GM21423 (cell line): Measurements from ENCODE around the gene TNXB.

ENCODE experiments used
- ATAC-seq: cut with Tn5 transposase; IDR thresholded peaks from one replicate; pipeline ENCODE4 v1.9.1; 2021; ENCODE audit warnings: mild to moderate bottlenecking, moderate library complexity; ENCODE audit not compliant: unreplicated experiment

TNXB gene, protein sequence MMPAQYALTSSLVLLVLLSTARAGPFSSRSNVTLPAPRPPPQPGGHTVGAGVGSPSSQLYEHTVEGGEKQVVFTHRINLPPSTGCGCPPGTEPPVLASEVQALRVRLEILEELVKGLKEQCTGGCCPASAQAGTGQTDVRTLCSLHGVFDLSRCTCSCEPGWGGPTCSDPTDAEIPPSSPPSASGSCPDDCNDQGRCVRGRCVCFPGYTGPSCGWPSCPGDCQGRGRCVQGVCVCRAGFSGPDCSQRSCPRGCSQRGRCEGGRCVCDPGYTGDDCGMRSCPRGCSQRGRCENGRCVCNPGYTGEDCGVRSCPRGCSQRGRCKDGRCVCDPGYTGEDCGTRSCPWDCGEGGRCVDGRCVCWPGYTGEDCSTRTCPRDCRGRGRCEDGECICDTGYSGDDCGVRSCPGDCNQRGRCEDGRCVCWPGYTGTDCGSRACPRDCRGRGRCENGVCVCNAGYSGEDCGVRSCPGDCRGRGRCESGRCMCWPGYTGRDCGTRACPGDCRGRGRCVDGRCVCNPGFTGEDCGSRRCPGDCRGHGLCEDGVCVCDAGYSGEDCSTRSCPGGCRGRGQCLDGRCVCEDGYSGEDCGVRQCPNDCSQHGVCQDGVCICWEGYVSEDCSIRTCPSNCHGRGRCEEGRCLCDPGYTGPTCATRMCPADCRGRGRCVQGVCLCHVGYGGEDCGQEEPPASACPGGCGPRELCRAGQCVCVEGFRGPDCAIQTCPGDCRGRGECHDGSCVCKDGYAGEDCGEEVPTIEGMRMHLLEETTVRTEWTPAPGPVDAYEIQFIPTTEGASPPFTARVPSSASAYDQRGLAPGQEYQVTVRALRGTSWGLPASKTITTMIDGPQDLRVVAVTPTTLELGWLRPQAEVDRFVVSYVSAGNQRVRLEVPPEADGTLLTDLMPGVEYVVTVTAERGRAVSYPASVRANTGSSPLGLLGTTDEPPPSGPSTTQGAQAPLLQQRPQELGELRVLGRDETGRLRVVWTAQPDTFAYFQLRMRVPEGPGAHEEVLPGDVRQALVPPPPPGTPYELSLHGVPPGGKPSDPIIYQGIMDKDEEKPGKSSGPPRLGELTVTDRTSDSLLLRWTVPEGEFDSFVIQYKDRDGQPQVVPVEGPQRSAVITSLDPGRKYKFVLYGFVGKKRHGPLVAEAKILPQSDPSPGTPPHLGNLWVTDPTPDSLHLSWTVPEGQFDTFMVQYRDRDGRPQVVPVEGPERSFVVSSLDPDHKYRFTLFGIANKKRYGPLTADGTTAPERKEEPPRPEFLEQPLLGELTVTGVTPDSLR (N-terminal part only)

DNA sequence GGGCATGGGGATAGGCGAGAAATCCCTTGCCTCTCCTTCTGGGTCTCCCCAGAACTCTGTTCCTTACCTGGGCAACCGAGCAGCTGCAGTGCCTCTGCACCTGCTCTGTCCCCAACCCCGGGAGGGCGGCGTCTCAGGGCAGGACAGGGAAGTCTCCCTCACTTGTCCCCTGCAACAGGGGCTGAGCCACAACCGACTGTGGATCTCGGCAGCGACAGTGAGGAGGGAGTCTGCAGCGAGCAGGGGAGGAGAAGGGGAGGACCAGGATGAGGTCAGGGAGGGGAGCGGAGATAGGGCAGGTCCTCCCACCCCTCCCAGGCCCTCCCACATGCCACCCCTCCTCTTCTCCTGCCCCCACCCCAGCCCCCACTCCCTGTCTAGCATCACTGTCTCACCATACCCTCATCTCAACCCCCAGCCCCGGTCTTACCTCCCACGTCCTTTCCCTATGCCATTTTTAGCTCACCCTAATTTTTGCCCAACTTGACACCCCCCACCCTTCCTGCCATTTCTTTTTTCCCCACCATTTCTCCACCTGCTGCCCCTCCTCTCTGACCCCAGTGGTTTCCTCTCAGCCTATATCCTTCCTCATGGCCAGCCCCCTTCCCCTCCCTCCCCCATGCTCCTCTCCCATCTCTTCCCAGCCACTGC is at the start of gene TNXB:
Gene TNXB (minus strand): TSS at position 225 of the 651 bp plus-strand sequence. CDS start 11,140 bp downstream, outside the sequence.
- no peak for ATAC-seq

DNA sequence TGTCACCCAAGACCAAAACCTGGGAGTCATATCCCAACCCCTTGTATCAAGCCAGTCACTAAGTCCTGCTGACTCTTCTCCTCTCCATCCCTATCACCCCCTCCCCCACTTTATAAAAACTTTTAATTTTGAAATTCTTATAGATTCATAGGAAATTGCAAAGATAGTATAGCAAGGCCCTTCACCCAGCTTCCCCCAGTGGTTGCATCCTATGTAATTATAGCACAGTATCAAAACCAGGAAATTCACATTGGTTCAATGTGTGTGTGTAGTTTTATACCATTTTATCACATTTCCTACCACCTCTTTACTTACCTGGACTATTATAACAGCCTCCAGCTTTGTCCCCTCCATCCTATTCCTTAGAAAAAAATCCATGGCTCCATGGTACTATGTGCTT is 48.9 kb upstream of the TNXB start:
- ATAC-seq, result no peak

DNA sequence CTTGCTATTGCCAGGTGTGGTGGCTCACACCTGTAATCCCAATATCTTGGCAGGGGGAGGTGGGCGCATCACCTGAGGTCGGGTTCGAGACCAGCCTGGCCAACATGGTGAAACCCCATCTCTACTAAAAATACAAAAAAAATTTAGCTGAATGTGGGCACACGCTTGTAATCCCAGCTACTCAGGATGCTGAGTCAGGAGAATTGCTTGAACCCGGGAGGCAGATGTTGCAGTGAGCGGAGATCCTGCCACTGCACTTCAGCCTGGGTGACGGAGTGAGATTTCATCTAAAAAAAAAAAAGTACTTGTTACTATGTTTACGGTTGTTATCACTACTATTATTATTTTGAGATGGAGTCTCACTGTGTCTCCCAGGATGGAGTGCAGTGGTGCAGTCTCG is 47.8 kb upstream of the TNXB start:
- ATAC-seq, result no peak

DNA sequence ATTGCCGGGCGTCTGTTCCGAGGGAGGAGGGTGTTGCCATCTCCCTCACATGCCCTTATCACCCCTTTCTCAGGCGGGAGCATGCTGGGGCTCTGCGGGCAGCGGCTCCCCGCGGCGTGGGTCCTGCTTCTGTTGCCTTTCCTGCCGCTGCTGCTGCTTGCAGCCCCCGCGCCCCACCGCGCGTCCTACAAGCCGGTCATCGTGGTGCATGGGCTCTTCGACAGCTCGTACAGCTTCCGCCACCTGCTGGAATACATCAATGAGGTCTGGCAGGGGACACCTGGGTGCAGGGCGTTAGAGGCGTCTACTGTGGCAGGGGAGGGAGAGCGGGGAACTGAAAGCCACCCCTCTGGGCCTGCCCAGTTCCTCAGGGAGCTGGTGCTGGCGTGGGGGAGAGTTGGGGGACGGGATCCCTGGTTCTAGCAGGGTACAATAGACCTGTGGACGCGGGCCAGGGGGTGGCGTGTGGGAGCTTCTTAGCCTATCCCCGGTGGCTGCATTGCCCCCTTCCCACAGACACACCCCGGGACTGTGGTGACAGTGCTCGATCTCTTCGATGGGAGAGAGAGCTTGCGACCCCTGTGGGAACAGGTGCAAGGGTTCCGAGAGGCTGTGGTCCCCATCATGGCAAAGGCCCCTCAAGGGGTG is 45.5 kb upstream of the TNXB start:
- ATAC-seq, result no peak

DNA sequence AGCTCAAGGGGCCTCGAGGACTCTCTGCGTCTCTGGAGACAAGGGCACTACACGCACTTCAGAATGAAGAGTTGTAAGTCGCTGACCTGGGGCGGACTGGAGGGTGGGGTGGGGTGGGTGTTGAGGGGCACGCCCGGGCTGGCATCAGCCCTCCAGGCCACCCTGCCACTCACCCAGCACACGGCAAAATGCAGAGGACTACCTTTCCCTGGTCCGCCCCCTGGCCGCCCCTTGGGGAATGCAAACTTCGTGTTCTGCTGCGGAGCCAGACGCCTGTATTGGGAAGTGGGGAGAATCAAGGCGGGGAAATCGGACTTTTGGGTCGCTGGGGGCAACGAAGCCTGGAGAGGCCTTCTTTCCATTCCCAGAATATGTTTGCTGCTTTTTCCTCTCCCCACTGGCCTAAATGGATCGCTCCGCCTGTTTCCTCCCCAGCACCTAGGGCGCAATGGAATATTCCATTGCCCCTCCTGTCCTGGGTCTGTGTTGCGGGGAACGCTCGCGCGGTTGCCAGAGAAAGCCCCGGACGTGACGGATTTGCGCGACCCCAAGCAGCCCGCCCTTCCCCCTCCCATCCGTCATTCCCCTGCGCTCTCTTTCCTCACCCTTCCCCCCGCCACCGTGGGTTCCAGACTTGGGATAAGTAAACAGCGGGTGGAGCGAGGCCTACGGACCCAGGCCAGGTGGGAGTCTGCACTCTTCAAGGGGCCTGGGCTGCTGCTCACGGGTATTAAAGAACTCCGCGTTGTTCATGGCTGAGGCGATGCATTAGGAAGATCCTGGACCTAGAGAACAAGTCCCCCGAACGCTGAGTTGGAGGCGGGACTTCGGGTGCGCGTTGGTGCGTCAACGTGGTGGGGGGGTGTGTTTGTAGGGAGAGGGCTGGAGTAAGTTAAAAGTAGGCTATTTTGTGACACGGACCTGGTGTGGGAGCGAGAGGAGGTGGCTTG is 44.7 kb upstream of the TNXB start, which contains the start of gene PPT2:
Gene PPT2 (plus strand): TSS at position 578 of the 950 bp plus-strand sequence. CDS start 454 bp downstream, outside the sequence.
- ATAC-seq, result no peak

DNA sequence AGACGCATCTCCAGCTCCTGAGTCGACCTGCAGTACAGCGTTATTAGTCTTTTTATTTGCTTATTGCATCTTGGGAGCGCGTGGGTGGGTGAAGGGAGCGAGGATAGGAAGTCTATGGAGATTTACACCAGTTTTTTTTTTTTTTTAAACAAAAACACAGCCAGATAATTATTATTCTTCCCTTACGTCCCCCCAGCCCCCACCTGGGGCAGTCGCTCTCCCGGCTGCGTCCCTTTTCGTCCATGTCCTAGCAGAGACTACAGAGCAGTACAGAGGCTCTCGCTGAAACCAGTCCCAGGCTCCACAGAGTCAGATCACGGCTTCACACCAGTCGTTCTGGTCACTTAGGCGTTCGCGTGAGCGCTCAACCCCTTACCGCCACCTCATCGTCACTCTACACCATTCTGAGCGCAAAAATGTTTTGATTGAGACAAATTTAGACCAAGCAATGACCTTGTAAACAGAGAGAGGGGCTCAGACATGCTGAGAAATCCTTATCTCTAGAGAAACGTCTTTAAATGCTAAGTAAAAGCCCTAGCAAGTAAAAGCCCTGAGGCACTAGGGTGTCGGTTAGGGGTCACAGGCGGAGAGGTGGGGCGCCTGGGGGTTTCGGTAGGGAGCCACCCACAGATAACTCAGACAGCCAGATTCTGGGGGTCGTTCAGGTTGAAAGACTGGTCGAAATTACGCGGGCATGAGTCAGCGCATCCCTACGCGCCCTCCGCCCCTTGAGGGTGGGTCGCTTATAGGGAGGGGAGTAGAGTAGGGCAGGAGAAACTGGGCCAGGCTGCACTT is 43.8 kb upstream of the TNXB start:
- ATAC-seq, result no peak

DNA sequence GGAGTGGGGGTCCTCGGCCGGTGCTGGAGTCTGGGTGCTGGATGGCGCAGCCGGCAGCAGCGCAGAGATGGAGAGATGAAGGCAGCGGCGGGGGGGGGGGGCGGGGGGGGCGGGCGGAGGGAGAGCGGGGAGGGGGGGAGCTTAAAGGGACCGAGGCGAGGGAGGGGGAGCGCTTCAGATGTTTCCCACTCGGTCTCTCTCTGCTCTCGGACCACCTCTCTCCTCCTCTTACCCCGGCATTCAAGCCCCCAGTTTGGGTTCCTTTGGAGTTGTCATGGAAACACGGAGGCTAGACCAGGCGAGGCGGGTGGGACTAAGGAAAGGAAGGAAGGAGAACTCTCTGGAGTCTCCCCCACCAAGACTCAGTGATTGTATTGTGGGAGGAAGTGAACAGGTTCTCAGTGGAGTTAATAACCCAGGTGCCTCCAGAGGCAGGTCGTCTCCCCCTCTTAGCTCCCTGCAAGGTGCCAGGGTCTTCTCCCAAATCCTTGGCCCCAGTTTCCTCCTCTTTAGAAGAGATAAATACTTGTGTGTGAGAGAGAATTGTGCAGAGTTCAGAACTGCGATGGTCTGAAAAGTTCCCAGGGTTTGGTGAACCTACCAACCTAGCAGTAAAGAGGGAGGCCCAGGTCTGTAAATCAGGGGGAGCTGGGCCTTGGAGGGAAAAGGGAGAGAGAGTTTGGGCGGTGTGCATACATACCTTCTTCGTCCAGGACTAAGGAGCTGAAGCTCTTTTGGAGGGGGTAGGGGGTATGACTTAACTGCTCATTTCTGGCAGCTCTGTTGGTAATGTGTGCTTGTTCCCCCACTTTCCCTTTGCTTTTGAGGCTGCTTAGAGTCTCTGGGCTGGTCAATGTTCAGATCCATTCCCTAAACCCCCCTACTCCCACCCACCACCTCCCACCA is 43.0 kb upstream of the TNXB start, which contains the start of gene PRRT1:
Gene PRRT1 (minus strand): TSS at position 77 of the 906 bp plus-strand sequence. CDS start 112 bp downstream, outside the sequence.
- no peak for ATAC-seq

DNA sequence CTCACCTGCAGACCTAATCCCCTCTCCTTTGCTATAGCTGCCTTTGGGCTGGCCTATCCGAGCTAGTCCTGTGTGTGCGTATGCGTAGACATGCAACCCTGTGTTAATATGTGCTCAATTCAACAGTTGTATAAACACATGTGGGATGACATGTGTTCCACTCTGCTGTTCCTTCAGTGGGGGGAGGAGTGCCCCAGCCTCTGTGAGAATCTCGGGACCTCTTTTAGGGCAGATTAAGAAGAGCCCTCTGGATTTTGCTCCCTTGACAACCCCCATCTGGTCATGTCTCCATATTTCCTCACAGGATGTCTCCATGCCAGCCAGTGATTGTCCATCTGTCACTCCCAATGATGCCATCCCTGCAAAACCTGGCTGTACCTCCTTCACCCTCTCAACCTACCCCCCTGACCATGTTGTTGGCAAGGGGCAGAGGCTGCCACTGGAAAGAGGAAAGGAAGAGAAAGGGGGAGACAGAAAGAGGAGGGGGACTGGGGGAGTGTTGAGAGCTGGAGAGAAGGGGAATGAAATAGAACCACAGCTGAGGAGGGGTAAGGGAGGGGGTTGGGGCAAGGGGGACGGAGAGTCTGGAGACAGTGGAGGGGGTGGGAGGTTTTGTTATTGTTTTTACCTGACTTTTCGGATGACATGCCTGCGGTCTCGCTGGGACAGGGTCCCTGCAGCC is 42.2 kb upstream of the TNXB start:
- no peak for ATAC-seq

DNA sequence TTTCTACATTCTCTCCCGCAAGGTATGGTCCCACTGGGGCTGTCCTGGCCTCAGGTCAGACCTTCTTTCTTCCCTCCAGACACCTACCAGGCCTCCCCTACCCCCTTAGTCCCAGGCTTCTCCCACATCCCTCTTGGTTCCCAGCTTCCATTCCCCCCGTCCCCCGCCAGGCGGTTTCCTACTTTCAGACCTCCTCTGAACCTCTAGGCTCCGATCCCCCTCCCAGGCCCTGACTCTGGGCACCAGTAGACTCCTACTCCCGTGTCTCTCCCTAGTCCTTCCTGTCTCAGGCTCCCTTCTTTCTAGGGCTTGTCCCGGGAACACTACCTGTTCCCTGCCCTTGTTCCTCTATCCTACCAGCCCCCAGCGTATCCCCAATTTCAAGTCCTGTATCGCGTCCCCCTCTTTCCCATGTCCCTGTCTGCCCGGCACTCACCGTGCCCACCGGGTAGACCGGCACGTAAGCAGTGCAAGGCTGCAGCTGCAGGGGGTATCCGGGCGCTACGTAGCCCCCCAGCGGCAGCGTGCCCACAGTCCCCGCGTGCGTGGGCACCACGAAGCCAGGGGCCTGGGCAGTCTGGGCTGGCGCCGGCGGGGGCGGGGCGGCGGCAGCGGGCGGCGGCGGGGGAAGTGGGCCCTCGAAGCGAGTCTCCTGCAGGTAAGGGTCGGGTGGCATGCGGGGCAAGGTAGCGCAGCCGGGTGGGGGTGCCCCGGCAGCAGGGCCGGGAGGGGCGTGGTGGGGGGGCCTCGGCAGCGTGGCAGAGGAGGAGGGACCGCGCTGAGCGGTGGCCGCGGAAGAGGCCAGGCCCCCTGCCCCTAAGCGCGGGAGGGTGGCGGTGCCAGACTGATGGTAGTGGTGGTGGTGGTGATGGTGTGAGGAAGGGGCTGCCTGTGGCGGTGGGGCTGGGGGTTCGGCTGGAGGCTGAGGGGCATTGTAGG is 41.1 kb upstream of the TNXB start:
- ATAC-seq, result no peak

DNA sequence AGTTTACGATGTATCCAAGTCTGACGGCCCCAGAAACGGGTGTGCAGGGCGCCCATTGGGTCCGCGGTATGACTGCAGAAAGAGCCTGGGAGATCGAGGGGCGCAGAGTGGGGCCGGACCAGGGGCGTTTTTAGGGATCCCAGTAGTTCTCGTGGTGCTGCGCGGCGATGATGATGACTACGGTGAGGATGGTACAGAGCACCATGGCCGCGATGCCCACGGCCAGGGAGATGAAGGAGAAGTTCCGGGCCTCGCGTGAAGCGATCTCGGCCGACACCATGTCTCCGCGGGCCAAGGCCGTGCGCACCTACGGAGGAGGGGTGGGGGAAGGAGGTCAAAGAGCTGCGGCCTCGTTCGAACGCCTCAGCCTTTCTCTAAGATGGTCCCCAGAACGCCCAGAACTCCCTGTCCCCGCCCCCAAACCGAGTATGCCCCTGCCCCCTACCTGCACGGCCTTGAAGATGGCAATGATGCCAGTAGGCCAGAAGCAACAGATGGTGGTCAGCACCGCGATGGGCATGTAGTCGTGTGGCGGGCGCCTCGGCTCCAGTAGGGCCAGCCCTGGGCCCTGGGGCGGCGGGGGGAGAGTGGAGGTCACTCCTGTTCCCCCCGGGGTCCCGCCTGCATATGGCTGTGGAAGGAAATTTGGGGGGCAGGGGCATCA is 40.1 kb upstream of the TNXB start:
- no peak for ATAC-seq

DNA sequence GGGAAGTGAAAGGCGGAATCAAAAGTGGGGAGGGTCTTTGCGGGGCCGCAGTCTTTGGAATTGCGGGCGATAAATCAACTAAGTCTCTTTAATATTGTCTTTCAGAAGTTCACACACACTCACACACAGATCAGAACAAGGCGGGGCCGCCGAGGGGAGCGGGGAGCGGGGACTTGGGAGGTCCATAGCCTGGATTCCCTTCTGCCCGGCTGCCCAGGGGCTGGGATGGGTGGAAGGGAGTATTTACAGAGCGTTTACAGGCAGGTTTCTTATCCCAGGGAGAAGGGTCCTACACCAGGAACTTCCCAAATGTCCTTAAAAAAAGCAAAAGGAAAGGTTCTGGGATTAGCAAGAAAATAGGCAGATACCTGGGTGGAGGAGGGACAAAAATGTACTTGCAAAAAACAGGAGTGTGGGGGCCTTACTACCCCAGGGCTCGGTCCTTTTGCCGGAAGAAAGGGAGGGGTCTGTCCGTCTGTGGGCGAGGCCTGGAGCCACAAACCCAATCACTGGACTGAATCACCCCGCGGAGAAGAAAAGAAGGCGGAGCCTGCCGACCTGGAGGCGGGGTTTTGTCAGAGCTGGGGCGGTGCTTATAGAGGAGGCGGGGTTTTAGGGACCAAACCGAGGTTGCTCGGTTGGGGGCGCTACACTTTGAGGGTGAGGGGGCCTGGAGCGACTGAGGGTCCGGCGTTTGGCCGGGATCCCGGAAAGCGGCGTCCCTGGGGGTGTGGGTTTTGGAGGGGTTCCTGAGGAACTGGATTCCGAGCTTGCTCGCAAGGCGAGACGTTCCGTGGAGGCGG is 39.4 kb upstream of the TNXB start:
- ATAC-seq, result no peak

DNA sequence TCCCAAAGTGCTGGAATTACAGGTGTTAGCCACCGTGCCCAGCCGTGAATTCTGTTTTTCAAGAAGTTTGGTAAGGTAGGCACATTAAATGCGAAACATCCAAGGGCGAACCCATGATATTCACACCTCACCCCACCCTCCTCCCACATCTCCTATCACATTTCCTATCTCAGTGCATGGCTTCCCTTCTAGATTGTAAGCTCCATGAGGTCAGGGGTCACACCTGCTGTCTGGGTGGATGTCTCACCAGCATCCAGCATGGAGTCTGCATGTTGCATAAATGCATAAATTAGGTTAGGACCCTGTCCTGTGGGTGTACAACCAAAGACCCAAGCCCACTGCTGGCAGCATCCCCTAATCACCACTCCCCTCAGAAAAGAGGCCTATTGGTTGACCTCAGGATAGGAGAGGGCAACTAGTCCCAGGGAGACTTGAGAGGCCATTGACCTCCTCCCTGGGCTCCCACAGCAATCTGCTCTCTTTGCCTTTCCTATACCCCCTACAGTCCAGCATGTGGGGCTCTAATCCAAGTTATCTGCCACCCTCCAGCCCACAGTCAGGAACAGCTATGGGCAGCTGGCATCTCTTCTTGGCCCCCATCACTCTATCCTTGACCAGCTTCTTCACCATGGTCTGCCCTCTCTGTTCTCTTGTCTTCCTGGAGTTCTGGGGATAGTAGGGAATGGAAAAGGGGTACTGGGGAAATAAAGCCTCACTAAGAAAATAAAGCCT is 38.4 kb upstream of the TNXB start:
- ATAC-seq, result no peak

DNA sequence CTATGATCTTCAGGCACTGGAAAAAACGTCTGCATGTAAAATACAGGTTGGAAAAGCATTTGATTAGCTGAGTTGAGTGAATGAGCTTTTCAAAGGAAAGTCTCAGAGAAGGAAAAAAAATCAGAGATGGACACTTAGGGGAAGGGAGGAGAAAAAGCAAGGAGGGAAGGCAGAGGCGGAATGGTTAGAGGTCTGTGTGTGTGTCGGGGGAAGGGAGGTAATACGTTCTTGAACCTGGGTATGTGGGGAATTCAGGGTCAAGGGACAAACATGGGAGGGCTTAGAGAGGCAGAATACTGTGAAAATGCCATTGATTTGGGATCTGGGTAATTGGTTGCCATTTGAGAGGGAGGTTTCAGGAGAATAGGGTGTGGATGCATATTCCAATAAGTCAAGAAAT is 37.5 kb upstream of the TNXB start:
- ATAC-seq, result no peak
